HTERT RPE-1 (cell line): ENCODE results near the gene ENO1.
"Not testable (repeated sequence)": the region's sequence is repeated elsewhere in the genome, so short reads cannot be mapped to it uniquely, and the experiment has no call there.

Experiments
- in situ Hi-C: fragments of 300-500 bp; cut with MboI; formaldehyde crosslinking; loops from 4 replicates; pipeline ENCODE4 v1.14.3; 2020; ENCODE audit warnings: low sequenced_read_pairs

ENO1 gene

GRCh38 chr1:8878448-8878697 lies at the start of gene ENO1:
Gene ENO1 (minus strand): TSS chr1:8878686. CDS start chr1:8874908, 3,778 bp downstream.
- in situ Hi-C loops = no loop called here

GRCh38 chr1:8926707-8927694 lies 48.5 kb upstream of the ENO1 start:
- in situ Hi-C loops = no loop called here

GRCh38 chr1:8925960-8926359 lies 47.5 kb upstream of the ENO1 start:
- in situ Hi-C loops = no loop called here

GRCh38 chr1:8925406-8925805 lies 46.9 kb upstream of the ENO1 start:
- in situ Hi-C loops = no loop called here

GRCh38 chr1:8922962-8923361 lies 44.5 kb upstream of the ENO1 start:
- in situ Hi-C loops = no loop called here

- in situ Hi-C loops = not testable (repeated sequence)
Observed at GRCh38 chr1:8917536-8917935, 39.0 kb upstream of the ENO1 start.

GRCh38 chr1:8915446-8915845 lies 37.0 kb upstream of the ENO1 start:
- in situ Hi-C loops = no loop called here

- in situ Hi-C loops = no loop called here
Observed at GRCh38 chr1:8914466-8914865, 36.0 kb upstream of the ENO1 start.

GRCh38 chr1:8913457-8913856 lies 35.0 kb upstream of the ENO1 start:
- in situ Hi-C loops = no loop called here

- in situ Hi-C loops = no loop called here
Observed at GRCh38 chr1:8911416-8912309, 33.2 kb upstream of the ENO1 start.

- in situ Hi-C loops = no loop called here
Observed at GRCh38 chr1:8910914-8911313, 32.4 kb upstream of the ENO1 start.

GRCh38 chr1:8910331-8910730 lies 31.8 kb upstream of the ENO1 start:
- in situ Hi-C loops = no loop called here

GRCh38 chr1:8908388-8909151 lies 30.1 kb upstream of the ENO1 start:
- in situ Hi-C loops = no loop called here

GRCh38 chr1:8905582-8906191 lies 27.2 kb upstream of the ENO1 start:
- in situ Hi-C loops = no loop called here

GRCh38 chr1:8903908-8904650 lies 25.6 kb upstream of the ENO1 start:
- in situ Hi-C loops = no loop called here

GRCh38 chr1:8903410-8903809 lies 24.9 kb upstream of the ENO1 start:
- in situ Hi-C loops = no loop called here

GRCh38 chr1:8902765-8903164 lies 24.3 kb upstream of the ENO1 start:
- in situ Hi-C loops = no loop called here

- in situ Hi-C loops = not testable (repeated sequence)
Observed at GRCh38 chr1:8900684-8901083, 22.2 kb upstream of the ENO1 start.

GRCh38 chr1:8899046-8899445 lies 20.6 kb upstream of the ENO1 start:
- in situ Hi-C loops = no loop called here

GRCh38 chr1:8898418-8898817 lies 19.9 kb upstream of the ENO1 start:
- in situ Hi-C loops = not testable (repeated sequence)
